Nephron progenitor cell (in vitro differentiated cells): ENCODE measurements around the gene HPCAL1.

Experiments used
- DNase-seq: peaks from one replicate; pipeline ENCODE4 v3.0.0; 2021
- H3K27ac Mint-ChIP-seq: 2 replicates; pipeline ENCODE4 v1.8.0; 2021; ENCODE audit warnings: mild to moderate bottlenecking, moderate library complexity, mixed read lengths
- H3K27me3 Mint-ChIP-seq: 2 replicates; pipeline ENCODE4 v1.8.0; 2021; ENCODE audit warnings: mild to moderate bottlenecking, low read depth, mixed read lengths; ENCODE audit not compliant: poor library complexity
- H3K36me3 Mint-ChIP-seq: 2 replicates; pipeline ENCODE4 v1.8.0; 2021; ENCODE audit warnings: low read depth, mixed read lengths
- H3K4me1 Mint-ChIP-seq: 2 replicates; pipeline ENCODE4 v1.8.0; 2021; ENCODE audit warnings: mixed read lengths
- H3K4me3 Mint-ChIP-seq: 2 replicates; pipeline ENCODE4 v1.8.0; 2021; ENCODE audit warnings: mild to moderate bottlenecking, moderate library complexity, mixed read lengths
- H3K9me3 Mint-ChIP-seq: 2 replicates; pipeline ENCODE4 v1.8.0; 2021; ENCODE audit warnings: mild to moderate bottlenecking, moderate library complexity, mixed read lengths
- TF ChIP-seq, protein P1 (sequence below): fragments of 200-600 bp; sonication (generic); IDR thresholded peaks from 2 replicates; pipeline ENCODE4 v1.5.0; 2021; ENCODE audit warnings: antibody characterized with exemption

HPCAL1 gene

DNA sequence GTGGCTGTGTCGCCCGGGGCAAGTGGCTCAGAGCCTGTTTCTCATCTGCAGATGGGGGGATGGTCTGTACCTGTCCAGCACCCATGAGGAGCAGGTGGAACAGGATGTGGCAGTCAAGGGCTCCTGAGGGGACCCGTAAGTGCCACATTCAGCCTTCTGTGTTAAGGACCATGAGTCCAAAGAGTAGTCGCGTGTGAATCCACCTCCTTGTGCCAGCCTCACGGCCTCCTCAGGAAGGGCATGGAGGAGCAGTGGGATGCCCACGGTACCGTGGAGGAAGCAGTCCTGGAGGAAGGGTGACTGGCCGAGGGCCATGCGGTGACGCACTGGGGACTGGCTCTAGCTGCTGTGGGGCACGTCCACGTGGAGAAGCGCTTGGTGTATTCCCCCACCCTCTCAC lies 84.3 kb downstream of the HPCAL1 start:
- TF ChIP-seq, protein P1, sequence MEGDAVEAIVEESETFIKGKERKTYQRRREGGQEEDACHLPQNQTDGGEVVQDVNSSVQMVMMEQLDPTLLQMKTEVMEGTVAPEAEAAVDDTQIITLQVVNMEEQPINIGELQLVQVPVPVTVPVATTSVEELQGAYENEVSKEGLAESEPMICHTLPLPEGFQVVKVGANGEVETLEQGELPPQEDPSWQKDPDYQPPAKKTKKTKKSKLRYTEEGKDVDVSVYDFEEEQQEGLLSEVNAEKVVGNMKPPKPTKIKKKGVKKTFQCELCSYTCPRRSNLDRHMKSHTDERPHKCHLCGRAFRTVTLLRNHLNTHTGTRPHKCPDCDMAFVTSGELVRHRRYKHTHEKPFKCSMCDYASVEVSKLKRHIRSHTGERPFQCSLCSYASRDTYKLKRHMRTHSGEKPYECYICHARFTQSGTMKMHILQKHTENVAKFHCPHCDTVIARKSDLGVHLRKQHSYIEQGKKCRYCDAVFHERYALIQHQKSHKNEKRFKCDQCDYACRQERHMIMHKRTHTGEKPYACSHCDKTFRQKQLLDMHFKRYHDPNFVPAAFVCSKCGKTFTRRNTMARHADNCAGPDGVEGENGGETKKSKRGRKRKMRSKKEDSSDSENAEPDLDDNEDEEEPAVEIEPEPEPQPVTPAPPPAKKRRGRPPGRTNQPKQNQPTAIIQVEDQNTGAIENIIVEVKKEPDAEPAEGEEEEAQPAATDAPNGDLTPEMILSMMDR, result no peak
- Mint-ChIP-seq H3K9me3 (no peaks in the 10 kb centered on the region), H3K4me3 (no peak overlapping the region), H3K27me3 (peaks cover 16% of the 10 kb centered on the region), H3K27ac (no peak overlapping the region), H3K36me3 (no peaks in the 10 kb centered on the region), H3K4me1 (peaks cover 46% of the 10 kb centered on the region)
- DNase-seq, result no peak

DNA sequence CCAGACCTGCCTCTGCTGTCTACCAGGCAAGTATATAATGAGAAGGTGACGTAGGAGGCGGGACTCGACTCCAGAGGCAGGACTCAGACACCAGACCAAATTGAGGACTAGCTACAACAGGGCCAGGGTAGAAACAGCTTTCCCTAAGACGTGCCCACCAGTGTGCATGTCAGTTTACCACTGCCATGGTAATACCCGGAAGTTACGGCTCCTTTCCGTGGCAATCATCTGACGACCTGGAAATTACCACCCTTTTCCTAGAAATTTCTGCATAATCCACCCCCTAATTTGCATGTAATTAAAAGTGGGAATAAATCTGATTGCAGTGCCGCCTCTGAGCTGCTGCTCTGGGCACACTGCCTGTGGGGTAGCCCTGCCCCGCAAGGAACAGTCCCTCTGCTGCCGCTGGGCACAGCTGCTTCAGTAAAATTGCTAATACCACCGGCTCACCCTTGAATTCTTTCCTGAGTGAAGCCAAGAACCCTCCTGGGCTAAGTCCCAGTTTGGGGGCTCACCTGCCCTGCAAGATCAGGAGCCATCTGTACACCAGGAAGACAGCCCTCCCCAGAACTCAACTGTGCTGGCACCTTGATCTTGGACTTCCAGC lies 86.4 kb downstream of the HPCAL1 start:
- H3K27me3 Mint-ChIP-seq, result peaks cover 16% of the 10 kb centered on the region
- no peak overlapping the region for H3K4me3 Mint-ChIP-seq
- no peaks in the 10 kb centered on the region for H3K9me3 Mint-ChIP-seq
- H3K4me1 Mint-ChIP-seq, result peaks cover 40% of the 10 kb centered on the region
- H3K36me3 Mint-ChIP-seq, result no peaks in the 10 kb centered on the region
- TF ChIP-seq, protein P1, result no peak
- H3K27ac Mint-ChIP-seq, result no peak overlapping the region
- DNase-seq, result no peak

DNA sequence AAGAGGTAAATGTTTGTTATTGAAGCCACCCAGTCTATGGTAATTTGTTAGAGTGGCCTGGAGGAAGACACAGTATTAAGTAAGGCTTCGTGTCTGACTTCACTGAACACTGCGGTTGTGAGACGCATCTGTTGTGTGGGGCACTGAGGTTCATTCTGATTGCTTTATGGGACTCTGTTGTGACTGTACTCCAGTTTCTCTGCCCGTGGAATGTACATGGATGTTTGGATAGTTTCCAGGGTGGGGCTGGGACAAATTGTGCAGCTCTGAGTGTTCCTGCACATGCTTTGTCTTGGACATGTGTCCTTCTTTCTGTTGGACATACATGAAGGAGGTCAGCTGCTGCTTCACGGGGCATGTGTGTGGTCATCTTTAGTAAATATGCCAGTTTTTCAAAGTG lies 86.9 kb downstream of the HPCAL1 start:
- Mint-ChIP-seq H3K36me3 (no peaks in the 10 kb centered on the region), H3K27ac (no peak overlapping the region), H3K9me3 (no peaks in the 10 kb centered on the region), H3K4me1 (peaks cover 35% of the 10 kb centered on the region), H3K27me3 (peaks cover 19% of the 10 kb centered on the region), H3K4me3 (no peak overlapping the region)
- no peak for DNase-seq
- TF ChIP-seq, protein P1, result no peak

DNA sequence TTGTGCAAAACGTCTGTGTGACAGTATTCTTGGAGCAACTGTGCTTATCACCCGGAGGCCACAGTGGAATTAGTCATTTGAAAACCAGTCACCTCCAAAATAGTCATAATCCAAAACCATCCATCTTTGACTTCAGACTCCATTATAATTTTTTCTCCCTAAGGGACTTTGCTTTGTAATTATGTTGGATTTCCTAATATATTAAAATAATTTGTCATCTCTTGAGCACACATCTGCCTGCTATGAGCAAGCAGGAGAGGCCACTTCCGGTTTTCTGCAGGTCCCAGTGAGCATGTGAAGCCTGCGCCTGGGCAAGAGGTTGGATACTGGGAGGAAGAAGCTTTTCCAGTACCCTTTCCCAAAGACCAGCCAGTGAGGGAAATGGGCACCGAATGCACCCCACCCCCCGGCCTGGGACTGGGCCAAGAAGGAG lies 87.7 kb downstream of the HPCAL1 start:
- Mint-ChIP-seq H3K4me1 (peaks cover 32% of the 10 kb centered on the region), H3K36me3 (no peaks in the 10 kb centered on the region), H3K27me3 (peaks cover 19% of the 10 kb centered on the region), H3K4me3 (no peak overlapping the region), H3K9me3 (no peaks in the 10 kb centered on the region), H3K27ac (no peak overlapping the region)
- DNase-seq, result no peak
- TF ChIP-seq, protein P1, result no peak

DNA sequence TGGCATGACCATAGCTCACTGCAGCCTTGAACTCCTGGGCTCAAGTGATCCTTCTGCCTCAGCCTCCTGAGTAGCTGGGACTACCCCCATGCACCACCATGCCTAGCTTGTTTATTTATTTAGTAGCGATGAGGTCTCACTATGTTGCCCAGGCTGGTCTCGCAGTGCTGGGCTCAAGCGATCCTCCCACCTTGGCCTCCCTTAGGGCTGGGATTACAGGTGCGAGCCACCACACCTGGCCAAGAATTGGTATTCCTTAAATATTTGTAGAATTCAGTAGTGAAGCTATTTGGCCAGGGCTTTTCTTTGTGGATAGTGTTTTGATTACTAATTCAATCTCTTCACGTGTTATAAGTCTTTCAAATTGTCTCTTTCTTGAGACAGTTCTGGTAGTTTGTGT lies 89.4 kb downstream of the HPCAL1 start:
- H3K4me1 Mint-ChIP-seq, result peaks cover 27% of the 10 kb centered on the region
- no peak for DNase-seq
- H3K36me3 Mint-ChIP-seq, result no peaks in the 10 kb centered on the region
- no peaks in the 10 kb centered on the region for H3K9me3 Mint-ChIP-seq
- H3K4me3 Mint-ChIP-seq, result no peak overlapping the region
- TF ChIP-seq, protein P1, result no peak
- peaks cover 23% of the 10 kb centered on the region for H3K27me3 Mint-ChIP-seq
- H3K27ac Mint-ChIP-seq, result no peak overlapping the region

DNA sequence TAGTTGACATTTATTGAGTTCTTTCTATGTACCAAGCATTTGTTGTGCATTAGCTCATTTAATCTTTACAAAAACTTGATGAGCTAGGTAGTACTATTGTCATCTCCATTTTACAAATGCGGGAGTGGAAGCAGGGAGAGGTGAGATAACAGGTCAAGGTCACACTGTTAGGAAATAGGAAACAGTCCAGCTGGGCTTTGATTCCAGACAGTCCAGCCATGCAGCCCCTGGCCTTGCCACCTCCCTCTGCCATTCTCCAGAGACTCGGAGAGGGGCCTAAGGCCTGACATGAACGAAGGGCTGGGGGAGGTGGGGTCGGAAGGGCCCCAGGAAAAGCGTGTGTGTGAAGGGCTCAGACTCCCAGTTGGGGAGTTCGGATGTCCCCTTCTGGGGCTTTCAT lies 89.8 kb downstream of the HPCAL1 start:
- Mint-ChIP-seq H3K9me3 (no peaks in the 10 kb centered on the region), H3K36me3 (no peaks in the 10 kb centered on the region), H3K4me1 (peaks cover 25% of the 10 kb centered on the region), H3K27ac (no peak overlapping the region), H3K4me3 (no peak overlapping the region), H3K27me3 (peaks cover 23% of the 10 kb centered on the region)
- DNase-seq, result no peak
- TF ChIP-seq, protein P1, result no peak
